T-helper 2 cell treated with Interferon-gamma antibody and Interleukin-4, amounts not matched to agents 5 μg/mL and 100 μg/mL, for 36 hours (primary cell): Measurements from ENCODE around the gene IFTAP.

Source experiments
- DNase-seq: peaks from one replicate; pipeline ENCODE4 v3.0.0; 2021; ENCODE audit warnings: low spot score
- H3K27ac Mint-ChIP-seq: one replicate; pipeline ENCODE4 v1.8.0; 2021; ENCODE audit warnings: mild to moderate bottlenecking, mixed read lengths
- H3K27me3 Mint-ChIP-seq: one replicate; pipeline ENCODE4 v1.8.0; 2021; ENCODE audit warnings: low read depth, mixed read lengths
- H3K36me3 Mint-ChIP-seq: one replicate; pipeline ENCODE4 v1.8.0; 2021; ENCODE audit warnings: low read depth, mixed read lengths
- H3K4me1 Mint-ChIP-seq: one replicate; pipeline ENCODE4 v1.8.0; 2021; ENCODE audit warnings: low read depth, mixed read lengths
- H3K4me3 Mint-ChIP-seq: one replicate; pipeline ENCODE4 v1.8.0; 2022; ENCODE audit warnings: mild to moderate bottlenecking, moderate library complexity, mixed read lengths
- H3K9me3 Mint-ChIP-seq: one replicate; pipeline ENCODE4 v1.8.0; 2021; ENCODE audit warnings: mixed read lengths

The IFTAP gene

GRCh38 chr11:36609383-36609782 lies 15.1 kb downstream of the IFTAP start:
- Mint-ChIP-seq H3K4me1 (no peaks in the 10 kb centered on the region), H3K27me3 (no peaks in the 10 kb centered on the region)

GRCh38 chr11:36615826-36616225 lies 21.5 kb downstream of the IFTAP start:
- H3K4me1 Mint-ChIP-seq: no peaks in the 10 kb centered on the region
- H3K27me3 Mint-ChIP-seq: peaks cover 13% of the 10 kb centered on the region
- no peak overlapping the region for H3K4me3 Mint-ChIP-seq
- no peaks in the 10 kb centered on the region for H3K9me3 Mint-ChIP-seq
- H3K36me3 Mint-ChIP-seq: no peaks in the 10 kb centered on the region
- H3K27ac Mint-ChIP-seq: no peak overlapping the region
- no peak for DNase-seq

More at GRCh38 chr11:36609383-36609782, 15.1 kb downstream of the IFTAP start:
- Mint-ChIP-seq H3K4me3 (no peak overlapping the region), H3K27ac (no peak overlapping the region), H3K36me3 (no peaks in the 10 kb centered on the region), H3K9me3 (no peaks in the 10 kb centered on the region)
- DNase-seq: no peak

DNA sequence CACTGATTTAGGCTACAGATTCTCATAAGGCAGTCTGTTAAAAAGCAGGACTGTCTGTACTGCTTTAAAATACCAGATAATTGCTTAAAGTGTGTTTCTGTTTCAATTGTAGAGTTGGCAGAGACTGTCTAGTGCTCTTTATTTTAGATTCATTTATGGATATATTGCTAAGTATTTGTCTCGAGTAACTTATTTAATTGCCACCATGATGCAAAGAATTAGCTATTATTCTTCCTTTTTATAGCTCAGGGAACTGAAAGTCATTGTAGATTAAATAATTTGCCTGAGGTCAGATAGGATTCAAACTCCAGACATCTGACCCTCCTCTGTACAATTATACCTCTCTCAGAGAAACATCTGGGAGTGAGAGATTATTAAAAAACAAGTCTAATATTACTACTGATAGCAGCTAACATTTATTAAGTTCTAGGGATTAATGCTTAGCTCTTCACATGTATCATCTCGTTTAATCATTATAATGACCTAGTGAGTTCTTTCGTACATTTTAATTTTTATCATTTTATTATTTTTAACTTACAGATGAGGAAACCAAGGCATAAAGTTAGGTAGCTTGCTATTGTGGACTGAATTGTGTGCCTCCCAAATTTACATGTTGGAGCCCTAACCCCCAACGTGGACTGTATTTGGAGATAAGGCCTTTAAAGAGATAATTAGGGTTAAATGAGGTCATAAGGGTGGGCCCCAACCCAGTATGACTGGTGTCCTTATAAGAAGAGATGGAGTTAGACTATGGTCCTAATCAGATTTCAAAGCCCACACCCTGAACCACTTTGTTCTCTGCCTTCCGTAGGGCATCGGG lies 23.5 kb downstream of the IFTAP start:
- Mint-ChIP-seq H3K27ac (no peak overlapping the region), H3K36me3 (no peaks in the 10 kb centered on the region), H3K9me3 (no peaks in the 10 kb centered on the region), H3K4me1 (no peaks in the 10 kb centered on the region), H3K27me3 (peaks cover 16% of the 10 kb centered on the region), H3K4me3 (no peak overlapping the region)
- no peak for DNase-seq

GRCh38 chr11:36618363-36619047 lies 24.2 kb downstream of the IFTAP start:
- no peak overlapping the region for H3K4me3 Mint-ChIP-seq
- no peaks in the 10 kb centered on the region for H3K36me3 Mint-ChIP-seq
- peaks cover 16% of the 10 kb centered on the region for H3K27me3 Mint-ChIP-seq
- DNase-seq: no peak
- no peaks in the 10 kb centered on the region for H3K4me1 Mint-ChIP-seq
- H3K9me3 Mint-ChIP-seq: no peaks in the 10 kb centered on the region
- H3K27ac Mint-ChIP-seq: no peak overlapping the region

GRCh38 chr11:36619502-36619901 lies 25.2 kb downstream of the IFTAP start:
- DNase-seq: no peak
- Mint-ChIP-seq H3K27ac (no peak overlapping the region), H3K36me3 (no peaks in the 10 kb centered on the region), H3K9me3 (no peaks in the 10 kb centered on the region), H3K27me3 (peaks cover 18% of the 10 kb centered on the region), H3K4me3 (no peak overlapping the region), H3K4me1 (no peaks in the 10 kb centered on the region)

DNA sequence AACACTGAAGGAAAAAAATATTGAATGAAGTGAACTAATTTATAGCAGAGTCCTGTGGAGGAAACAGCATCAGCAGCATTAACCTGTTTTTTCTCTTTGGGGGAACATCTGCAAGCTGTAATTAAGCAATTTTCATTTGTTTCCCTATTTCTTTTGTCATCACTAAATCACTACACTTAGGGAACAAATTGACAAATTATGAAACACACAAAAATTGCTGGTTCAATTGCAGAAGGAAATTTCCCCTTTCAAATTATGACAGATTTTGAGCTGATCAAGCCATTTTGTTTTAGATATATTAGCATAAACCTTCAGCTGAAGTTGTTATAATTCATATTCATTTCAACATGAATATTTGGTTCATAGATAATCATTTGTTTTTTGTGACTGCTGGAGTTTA lies 25.9 kb downstream of the IFTAP start:
- Mint-ChIP-seq H3K4me1 (no peaks in the 10 kb centered on the region), H3K27me3 (peaks cover 19% of the 10 kb centered on the region), H3K27ac (no peak overlapping the region), H3K4me3 (no peak overlapping the region), H3K36me3 (no peaks in the 10 kb centered on the region), H3K9me3 (no peaks in the 10 kb centered on the region)
- no peak for DNase-seq

- Mint-ChIP-seq H3K27ac (no peak overlapping the region), H3K36me3 (no peaks in the 10 kb centered on the region), H3K9me3 (no peaks in the 10 kb centered on the region), H3K4me3 (no peak overlapping the region), H3K4me1 (no peaks in the 10 kb centered on the region), H3K27me3 (peaks cover 23% of the 10 kb centered on the region)
- no peak for DNase-seq
These were observed 28.3 kb downstream of the IFTAP start for GRCh38 chr11:36622431-36623136.

GRCh38 chr11:36623494-36623893 lies 29.2 kb downstream of the IFTAP start:
- H3K9me3 Mint-ChIP-seq: no peaks in the 10 kb centered on the region
- DNase-seq: no peak
- H3K4me1 Mint-ChIP-seq: no peaks in the 10 kb centered on the region
- H3K36me3 Mint-ChIP-seq: no peaks in the 10 kb centered on the region
- H3K27me3 Mint-ChIP-seq: peaks cover 20% of the 10 kb centered on the region
- no peak overlapping the region for H3K4me3 Mint-ChIP-seq
- no peak overlapping the region for H3K27ac Mint-ChIP-seq

DNA sequence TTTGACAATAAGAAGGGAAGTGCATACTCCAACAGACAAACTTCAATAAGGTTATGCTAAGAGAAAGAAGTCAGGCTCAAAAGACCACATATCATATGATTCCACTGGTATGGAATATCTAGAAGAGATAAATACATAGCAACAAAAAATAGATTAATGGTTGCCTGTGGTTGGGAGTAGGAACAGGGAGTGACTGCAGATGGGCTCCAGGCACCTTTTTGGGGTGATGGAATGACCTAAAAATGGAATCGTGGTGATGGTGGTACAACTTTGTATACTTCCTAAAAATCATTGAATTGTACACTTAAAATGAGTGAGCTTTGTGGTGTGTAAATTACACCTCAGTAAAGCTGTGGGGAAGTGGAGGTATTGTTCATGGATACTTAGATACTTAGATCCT lies 32.7 kb downstream of the IFTAP start:
- H3K27me3 Mint-ChIP-seq: peaks cover 7% of the 10 kb centered on the region
- no peaks in the 10 kb centered on the region for H3K4me1 Mint-ChIP-seq
- no peak overlapping the region for H3K27ac Mint-ChIP-seq
- no peak overlapping the region for H3K4me3 Mint-ChIP-seq
- no peak for DNase-seq
- H3K9me3 Mint-ChIP-seq: no peaks in the 10 kb centered on the region
- no peaks in the 10 kb centered on the region for H3K36me3 Mint-ChIP-seq

- Mint-ChIP-seq H3K9me3 (no peaks in the 10 kb centered on the region), H3K27ac (no peak overlapping the region), H3K4me3 (no peak overlapping the region), H3K36me3 (no peaks in the 10 kb centered on the region), H3K27me3 (peaks cover 7% of the 10 kb centered on the region), H3K4me1 (no peaks in the 10 kb centered on the region)
- no peak for DNase-seq
These were observed 33.2 kb downstream of the IFTAP start for GRCh38 chr11:36627471-36627870.

GRCh38 chr11:36628141-36628540 lies 33.8 kb downstream of the IFTAP start:
- peaks cover 7% of the 10 kb centered on the region for H3K27me3 Mint-ChIP-seq
- H3K9me3 Mint-ChIP-seq: no peaks in the 10 kb centered on the region
- H3K4me1 Mint-ChIP-seq: no peaks in the 10 kb centered on the region
- no peak for DNase-seq
- H3K36me3 Mint-ChIP-seq: no peaks in the 10 kb centered on the region
- no peak overlapping the region for H3K4me3 Mint-ChIP-seq
- H3K27ac Mint-ChIP-seq: no peak overlapping the region

DNA sequence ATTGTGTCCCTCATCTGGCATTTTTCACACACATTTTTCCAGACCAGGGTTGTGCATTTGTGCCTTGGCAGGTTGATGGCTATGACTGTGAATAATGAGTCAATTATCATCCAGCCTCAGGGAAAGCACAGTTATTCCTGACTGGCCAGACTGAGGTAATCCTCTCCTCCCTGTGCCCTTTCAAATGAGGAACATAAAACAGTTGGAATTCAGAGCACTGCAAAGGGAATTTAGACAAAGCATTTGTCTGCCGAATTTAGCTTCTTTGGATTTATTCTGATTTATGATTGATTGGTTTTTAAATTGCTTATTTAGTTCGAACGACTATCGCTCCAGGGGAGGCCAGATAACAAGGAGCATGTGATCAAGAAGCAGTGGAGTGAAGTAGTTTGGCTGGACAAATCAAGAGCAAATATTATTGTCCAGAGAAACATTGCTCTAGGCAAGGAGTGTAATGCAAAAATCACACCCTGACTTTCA lies 34.5 kb downstream of the IFTAP start:
- Mint-ChIP-seq H3K9me3 (no peaks in the 10 kb centered on the region), H3K27ac (no peak overlapping the region), H3K4me3 (no peak overlapping the region), H3K36me3 (no peaks in the 10 kb centered on the region), H3K4me1 (no peaks in the 10 kb centered on the region), H3K27me3 (peaks cover 7% of the 10 kb centered on the region)
- DNase-seq: no peak

- no peak overlapping the region for H3K27ac Mint-ChIP-seq
- H3K4me3 Mint-ChIP-seq: no peak overlapping the region
- no peaks in the 10 kb centered on the region for H3K27me3 Mint-ChIP-seq
- H3K9me3 Mint-ChIP-seq: no peaks in the 10 kb centered on the region
- no peak for DNase-seq
- H3K36me3 Mint-ChIP-seq: no peaks in the 10 kb centered on the region
- no peaks in the 10 kb centered on the region for H3K4me1 Mint-ChIP-seq
These were observed 37.5 kb downstream of the IFTAP start for GRCh38 chr11:36631774-36632173.
